GM23338 (cell line): ENCODE measurements around the gene SNPH. TPM values are rescaled to one million over a fixed set of nuclear protein-coding genes. Genes with fewer than 3 reads are reported as not detected.

Source experiments
- ATAC-seq: fragments of 200-7000 bp; cut with Tn5 transposase; 3 replicates; pipeline ENCODE4 v1.9.1; 2020
- DNase-seq: peaks from one replicate; pipeline ENCODE4 v3.0.0-alpha.2; 2015; ENCODE audit warnings: low spot score
- H2AFZ ChIP-seq: fragments of 200-600 bp; sonication (generic); 2 replicates; pipeline ENCODE4 v1.8.0; 2016; ENCODE audit warnings: antibody characterized with exemption, mild to moderate bottlenecking, moderate library complexity
- H3F3A ChIP-seq: fragments of 200-600 bp; sonication (generic); replicated peaks from 2 replicates; pipeline ENCODE4 v1.8.0; 2017; ENCODE audit warnings: antibody characterized with exemption, mixed run types, low read depth
- H3K27ac ChIP-seq: fragments of 200-600 bp; sonication (generic); 2 replicates; pipeline ENCODE4 v1.6.1; 2016; ENCODE audit warnings: low read depth
- H3K27me3 ChIP-seq: fragments of 200-600 bp; sonication (generic); 2 replicates; pipeline ENCODE4 v1.8.0; 2016; ENCODE audit warnings: mild to moderate bottlenecking, mixed run types, moderate library complexity; ENCODE audit not compliant: insufficient read depth
- H3K36me3 ChIP-seq: fragments of 200-600 bp; sonication (generic); 2 replicates; pipeline ENCODE4 v1.8.0; 2016; ENCODE audit warnings: mild to moderate bottlenecking; ENCODE audit not compliant: insufficient read depth
- H3K4me1 ChIP-seq: fragments of 200-600 bp; sonication (generic); 2 replicates; pipeline ENCODE4 v1.8.0; 2016; ENCODE audit warnings: mild to moderate bottlenecking, moderate library complexity; ENCODE audit not compliant: insufficient read depth
- H3K4me2 ChIP-seq: fragments of 200-600 bp; sonication (generic); 2 replicates; pipeline ENCODE4 v1.7.1; 2017; ENCODE audit warnings: mixed run types
- H3K4me3 ChIP-seq: fragments of 200-600 bp; sonication (generic); 2 replicates; pipeline ENCODE4 v1.6.1; 2016; ENCODE audit warnings: mixed run types
- H3K79me2 ChIP-seq: fragments of 200-600 bp; sonication (generic); replicated peaks from 2 replicates; pipeline ENCODE4 v1.8.0; 2017; ENCODE audit warnings: mild to moderate bottlenecking; ENCODE audit not compliant: insufficient read depth
- H3K9me2 ChIP-seq: fragments of 200-600 bp; sonication (generic); 2 replicates; pipeline ENCODE4 v1.8.0; 2017; ENCODE audit not compliant: insufficient read depth
- H4K20me1 ChIP-seq: fragments of 200-600 bp; sonication (generic); replicated peaks from 2 replicates; pipeline ENCODE4 v1.8.0; 2017; ENCODE audit warnings: mild to moderate bottlenecking; ENCODE audit not compliant: insufficient read depth
- H3K27ac Mint-ChIP-seq: 2 replicates; pipeline ENCODE4 v1.8.0; 2020; ENCODE audit warnings: inconsistent platforms, mild to moderate bottlenecking, moderate library complexity, mixed read lengths
- H3K27me3 Mint-ChIP-seq: 3 replicates; pipeline ENCODE4 v1.8.0; 2022; ENCODE audit warnings: low read depth, mild to moderate bottlenecking, moderate library complexity, mixed read lengths, inconsistent platforms; ENCODE audit not compliant: insufficient read depth, poor library complexity
- H3K36me3 Mint-ChIP-seq: 3 replicates; pipeline ENCODE4 v1.8.0; 2021; ENCODE audit warnings: low read depth, mild to moderate bottlenecking, inconsistent platforms, moderate library complexity, mixed read lengths
- H3K4me1 Mint-ChIP-seq: 3 replicates; pipeline ENCODE4 v1.8.0; 2020; ENCODE audit warnings: mild to moderate bottlenecking, inconsistent platforms, mixed read lengths
- H3K4me3 Mint-ChIP-seq: 3 replicates; pipeline ENCODE4 v1.8.0; 2021; ENCODE audit warnings: moderate library complexity, mild to moderate bottlenecking, inconsistent platforms, mixed read lengths
- H3K9me3 Mint-ChIP-seq: 3 replicates; pipeline ENCODE4 v1.8.0; 2020; ENCODE audit warnings: moderate library complexity, mild to moderate bottlenecking, inconsistent platforms, mixed read lengths
- EZH2phosphoT487 ChIP-seq: fragments of 200-600 bp; sonication (generic); IDR thresholded peaks from one replicate; pipeline ENCODE4 v1.8.1; 2018; ENCODE audit warnings: antibody characterized with exemption; ENCODE audit not compliant: unreplicated experiment
- JUNB ChIP-seq: IDR thresholded peaks from one replicate; pipeline ENCODE4 v1.6.1; 2016; ENCODE audit warnings: antibody characterized with exemption; ENCODE audit not compliant: unreplicated experiment
- NANOG ChIP-seq: IDR thresholded peaks from 2 replicates; pipeline ENCODE4 v1.6.1; 2016; ENCODE audit warnings: antibody characterized with exemption, borderline replicate concordance
- POLR2AphosphoS5 ChIP-seq: IDR thresholded peaks from 2 replicates; pipeline ENCODE4 v1.6.1; 2016; ENCODE audit warnings: antibody characterized with exemption, low read depth
- polyA plus RNA-seq: library from polyadenylated mRNA; unstranded; fragments of >200 nt; fragmentation: Nextera tagmentation; extraction: Ambion mirVana; gene quantifications from 2 replicates; pipeline ENCODE4 v1.2.1, GENCODE V29; 2016
- total RNA-seq: library from RNA; depleted of rRNA; stranded (reverse); fragments of >200 nt; shearing (Covaris generic); gene quantifications from 2 replicates; pipeline ENCODE4 v1.2.3, GENCODE V29; 2014
- TF ChIP-seq, protein P1 (sequence below): IDR thresholded peaks from 2 replicates; pipeline ENCODE4 v1.6.1; 2016; ENCODE audit warnings: antibody characterized with exemption
- TF ChIP-seq, protein P2 (sequence below): fragments of 250-450 bp; sonication (Bioruptor Pico); IDR thresholded peaks from 2 replicates; pipeline ENCODE4 v1.5.0; 2020; ENCODE audit warnings: mild to moderate bottlenecking, moderate library complexity
- TF ChIP-seq, protein P3 (sequence below): IDR thresholded peaks from one replicate; pipeline ENCODE4 v1.6.1; 2018; ENCODE audit warnings: antibody characterized with exemption; ENCODE audit not compliant: unreplicated experiment

SNPH gene
- total and polyA plus RNA-seq, 2 experiments from 2014 or later: 1.5 to 5.8 TPM

DNA sequence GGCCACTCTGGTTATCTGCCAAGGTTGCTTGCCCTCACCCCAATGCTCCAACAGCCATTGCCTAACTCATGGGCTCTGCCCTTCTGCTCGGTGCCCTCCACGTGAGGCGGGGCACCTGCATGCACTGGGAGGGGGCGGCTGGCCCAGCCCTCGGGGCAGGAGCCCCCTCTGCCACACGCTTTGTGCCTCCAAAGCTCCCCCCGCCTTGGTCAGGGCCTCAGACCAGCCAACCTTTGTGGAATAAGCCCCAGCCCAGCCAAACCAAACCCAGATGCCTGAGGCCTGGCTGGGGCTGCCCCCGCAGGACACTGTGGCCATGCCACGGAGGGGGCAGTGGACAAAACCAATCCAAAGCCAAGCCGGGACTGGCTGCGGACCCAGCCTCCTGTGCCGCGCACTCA is 41.5 kb downstream of the SNPH start:
- TF ChIP-seq JUNB (no peak), POLR2AphosphoS5 (no peak), EZH2phosphoT487 (no peak), NANOG (no peak)
- TF ChIP-seq, protein P1, sequence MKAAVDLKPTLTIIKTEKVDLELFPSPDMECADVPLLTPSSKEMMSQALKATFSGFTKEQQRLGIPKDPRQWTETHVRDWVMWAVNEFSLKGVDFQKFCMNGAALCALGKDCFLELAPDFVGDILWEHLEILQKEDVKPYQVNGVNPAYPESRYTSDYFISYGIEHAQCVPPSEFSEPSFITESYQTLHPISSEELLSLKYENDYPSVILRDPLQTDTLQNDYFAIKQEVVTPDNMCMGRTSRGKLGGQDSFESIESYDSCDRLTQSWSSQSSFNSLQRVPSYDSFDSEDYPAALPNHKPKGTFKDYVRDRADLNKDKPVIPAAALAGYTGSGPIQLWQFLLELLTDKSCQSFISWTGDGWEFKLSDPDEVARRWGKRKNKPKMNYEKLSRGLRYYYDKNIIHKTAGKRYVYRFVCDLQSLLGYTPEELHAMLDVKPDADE: no peak
- TF ChIP-seq, protein P2, sequence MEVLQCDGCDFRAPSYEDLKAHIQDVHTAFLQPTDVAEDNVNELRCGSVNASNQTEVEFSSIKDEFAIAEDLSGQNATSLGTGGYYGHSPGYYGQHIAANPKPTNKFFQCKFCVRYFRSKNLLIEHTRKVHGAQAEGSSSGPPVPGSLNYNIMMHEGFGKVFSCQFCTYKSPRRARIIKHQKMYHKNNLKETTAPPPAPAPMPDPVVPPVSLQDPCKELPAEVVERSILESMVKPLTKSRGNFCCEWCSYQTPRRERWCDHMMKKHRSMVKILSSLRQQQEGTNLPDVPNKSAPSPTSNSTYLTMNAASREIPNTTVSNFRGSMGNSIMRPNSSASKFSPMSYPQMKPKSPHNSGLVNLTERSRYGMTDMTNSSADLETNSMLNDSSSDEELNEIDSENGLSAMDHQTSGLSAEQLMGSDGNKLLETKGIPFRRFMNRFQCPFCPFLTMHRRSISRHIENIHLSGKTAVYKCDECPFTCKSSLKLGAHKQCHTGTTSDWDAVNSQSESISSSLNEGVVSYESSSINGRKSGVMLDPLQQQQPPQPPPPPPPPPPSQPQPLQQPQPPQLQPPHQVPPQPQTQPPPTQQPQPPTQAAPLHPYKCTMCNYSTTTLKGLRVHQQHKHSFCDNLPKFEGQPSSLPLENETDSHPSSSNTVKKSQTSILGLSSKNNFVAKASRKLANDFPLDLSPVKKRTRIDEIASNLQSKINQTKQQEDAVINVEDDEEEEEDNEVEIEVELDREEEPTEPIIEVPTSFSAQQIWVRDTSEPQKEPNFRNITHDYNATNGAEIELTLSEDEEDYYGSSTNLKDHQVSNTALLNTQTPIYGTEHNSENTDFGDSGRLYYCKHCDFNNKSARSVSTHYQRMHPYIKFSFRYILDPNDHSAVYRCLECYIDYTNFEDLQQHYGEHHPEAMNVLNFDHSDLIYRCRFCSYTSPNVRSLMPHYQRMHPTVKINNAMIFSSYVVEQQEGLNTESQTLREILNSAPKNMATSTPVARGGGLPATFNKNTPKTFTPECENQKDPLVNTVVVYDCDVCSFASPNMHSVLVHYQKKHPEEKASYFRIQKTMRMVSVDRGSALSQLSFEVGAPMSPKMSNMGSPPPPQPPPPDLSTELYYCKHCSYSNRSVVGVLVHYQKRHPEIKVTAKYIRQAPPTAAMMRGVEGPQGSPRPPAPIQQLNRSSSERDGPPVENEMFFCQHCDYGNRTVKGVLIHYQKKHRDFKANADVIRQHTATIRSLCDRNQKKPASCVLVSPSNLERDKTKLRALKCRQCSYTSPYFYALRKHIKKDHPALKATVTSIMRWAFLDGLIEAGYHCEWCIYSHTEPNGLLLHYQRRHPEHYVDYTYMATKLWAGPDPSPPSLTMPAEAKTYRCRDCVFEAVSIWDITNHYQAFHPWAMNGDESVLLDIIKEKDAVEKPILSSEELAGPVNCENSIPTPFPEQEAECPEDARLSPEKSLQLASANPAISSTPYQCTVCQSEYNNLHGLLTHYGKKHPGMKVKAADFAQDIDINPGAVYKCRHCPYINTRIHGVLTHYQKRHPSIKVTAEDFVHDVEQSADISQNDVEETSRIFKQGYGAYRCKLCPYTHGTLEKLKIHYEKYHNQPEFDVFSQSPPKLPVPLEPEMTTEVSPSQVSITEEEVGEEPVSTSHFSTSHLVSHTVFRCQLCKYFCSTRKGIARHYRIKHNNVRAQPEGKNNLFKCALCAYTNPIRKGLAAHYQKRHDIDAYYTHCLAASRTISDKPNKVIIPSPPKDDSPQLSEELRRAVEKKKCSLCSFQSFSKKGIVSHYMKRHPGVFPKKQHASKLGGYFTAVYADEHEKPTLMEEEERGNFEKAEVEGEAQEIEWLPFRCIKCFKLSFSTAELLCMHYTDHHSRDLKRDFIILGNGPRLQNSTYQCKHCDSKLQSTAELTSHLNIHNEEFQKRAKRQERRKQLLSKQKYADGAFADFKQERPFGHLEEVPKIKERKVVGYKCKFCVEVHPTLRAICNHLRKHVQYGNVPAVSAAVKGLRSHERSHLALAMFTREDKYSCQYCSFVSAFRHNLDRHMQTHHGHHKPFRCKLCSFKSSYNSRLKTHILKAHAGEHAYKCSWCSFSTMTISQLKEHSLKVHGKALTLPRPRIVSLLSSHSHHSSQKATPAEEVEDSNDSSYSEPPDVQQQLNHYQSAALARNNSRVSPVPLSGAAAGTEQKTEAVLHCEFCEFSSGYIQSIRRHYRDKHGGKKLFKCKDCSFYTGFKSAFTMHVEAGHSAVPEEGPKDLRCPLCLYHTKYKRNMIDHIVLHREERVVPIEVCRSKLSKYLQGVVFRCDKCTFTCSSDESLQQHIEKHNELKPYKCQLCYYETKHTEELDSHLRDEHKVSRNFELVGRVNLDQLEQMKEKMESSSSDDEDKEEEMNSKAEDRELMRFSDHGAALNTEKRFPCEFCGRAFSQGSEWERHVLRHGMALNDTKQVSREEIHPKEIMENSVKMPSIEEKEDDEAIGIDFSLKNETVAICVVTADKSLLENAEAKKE (CRISPR knock-in tag): no peak
- TF ChIP-seq, protein P3, sequence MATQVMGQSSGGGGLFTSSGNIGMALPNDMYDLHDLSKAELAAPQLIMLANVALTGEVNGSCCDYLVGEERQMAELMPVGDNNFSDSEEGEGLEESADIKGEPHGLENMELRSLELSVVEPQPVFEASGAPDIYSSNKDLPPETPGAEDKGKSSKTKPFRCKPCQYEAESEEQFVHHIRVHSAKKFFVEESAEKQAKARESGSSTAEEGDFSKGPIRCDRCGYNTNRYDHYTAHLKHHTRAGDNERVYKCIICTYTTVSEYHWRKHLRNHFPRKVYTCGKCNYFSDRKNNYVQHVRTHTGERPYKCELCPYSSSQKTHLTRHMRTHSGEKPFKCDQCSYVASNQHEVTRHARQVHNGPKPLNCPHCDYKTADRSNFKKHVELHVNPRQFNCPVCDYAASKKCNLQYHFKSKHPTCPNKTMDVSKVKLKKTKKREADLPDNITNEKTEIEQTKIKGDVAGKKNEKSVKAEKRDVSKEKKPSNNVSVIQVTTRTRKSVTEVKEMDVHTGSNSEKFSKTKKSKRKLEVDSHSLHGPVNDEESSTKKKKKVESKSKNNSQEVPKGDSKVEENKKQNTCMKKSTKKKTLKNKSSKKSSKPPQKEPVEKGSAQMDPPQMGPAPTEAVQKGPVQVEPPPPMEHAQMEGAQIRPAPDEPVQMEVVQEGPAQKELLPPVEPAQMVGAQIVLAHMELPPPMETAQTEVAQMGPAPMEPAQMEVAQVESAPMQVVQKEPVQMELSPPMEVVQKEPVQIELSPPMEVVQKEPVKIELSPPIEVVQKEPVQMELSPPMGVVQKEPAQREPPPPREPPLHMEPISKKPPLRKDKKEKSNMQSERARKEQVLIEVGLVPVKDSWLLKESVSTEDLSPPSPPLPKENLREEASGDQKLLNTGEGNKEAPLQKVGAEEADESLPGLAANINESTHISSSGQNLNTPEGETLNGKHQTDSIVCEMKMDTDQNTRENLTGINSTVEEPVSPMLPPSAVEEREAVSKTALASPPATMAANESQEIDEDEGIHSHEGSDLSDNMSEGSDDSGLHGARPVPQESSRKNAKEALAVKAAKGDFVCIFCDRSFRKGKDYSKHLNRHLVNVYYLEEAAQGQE: no peak
- peaks cover 14% of the 10 kb centered on the region for H3K4me1 Mint-ChIP-seq
- no peak overlapping the region for H3K27ac ChIP-seq
- H3K4me2 ChIP-seq: no peak overlapping the region
- H3K27me3 ChIP-seq: peaks cover 4% of the 10 kb centered on the region; the same call in 1 of the 2 replicates
- no peaks in the 10 kb centered on the region for H4K20me1 ChIP-seq
- no peak overlapping the region for H3K4me3 Mint-ChIP-seq
- no peaks in the 10 kb centered on the region for H3K9me2 ChIP-seq
- peaks cover 3% of the 10 kb centered on the region; the same call in 2 of the 3 replicates for H3K36me3 Mint-ChIP-seq
- no peak overlapping the region for H2AFZ ChIP-seq
- ATAC-seq (no peak), DNase-seq (no peak)
- H3K4me1 ChIP-seq: 0 out of 2 replicates have a peak, but pooled peaks cover 5% of the 10 kb centered on the region
- H3K27me3 Mint-ChIP-seq: peaks cover 4% of the 10 kb centered on the region
- H3K4me3 ChIP-seq: no peak overlapping the region
- H3F3A ChIP-seq: no peaks in the 10 kb centered on the region
- H3K27ac Mint-ChIP-seq: no peak overlapping the region
- no peaks in the 10 kb centered on the region for H3K36me3 ChIP-seq
- H3K79me2 ChIP-seq: no peaks in the 10 kb centered on the region
- H3K9me3 Mint-ChIP-seq: no peaks in the 10 kb centered on the region
